Endodermal cell (in vitro differentiated cells): ENCODE measurements around the gene SPATA32. TPM values are rescaled to one million over a fixed set of nuclear protein-coding genes. Genes with fewer than 3 reads are reported as not detected.

Experiments used
- DNase-seq: peaks from one replicate; pipeline ENCODE4 v3.0.0-alpha.2; 2017
- H3K27ac ChIP-seq: 2 replicates; pipeline ENCODE4 v1.5.1; 2013; ENCODE audit warnings: mild to moderate bottlenecking, low read depth, low read length, moderate library complexity
- H3K27me3 ChIP-seq: 2 replicates; pipeline ENCODE4 v1.6.1; 2013; ENCODE audit warnings: mild to moderate bottlenecking, low read length, moderate library complexity; ENCODE audit not compliant: insufficient read depth, control insufficient read depth, poor library complexity, severe bottlenecking
- H3K36me3 ChIP-seq: 2 replicates; pipeline ENCODE4 v1.7.0; 2013; ENCODE audit warnings: mild to moderate bottlenecking, low read length, moderate library complexity; ENCODE audit not compliant: control insufficient read depth, insufficient read depth
- H3K4me1 ChIP-seq: one replicate; pipeline ENCODE4 v1.7.0; 2013; ENCODE audit warnings: low read length; ENCODE audit not compliant: control insufficient read depth, insufficient read depth
- H3K4me3 ChIP-seq: 2 replicates; pipeline ENCODE4 v1.5.1; 2013; ENCODE audit warnings: mild to moderate bottlenecking, low read length, moderate library complexity
- H3K9ac ChIP-seq: 2 replicates; pipeline ENCODE4 v1.6.1; 2013; ENCODE audit warnings: mild to moderate bottlenecking, low read length, moderate library complexity; ENCODE audit not compliant: poor library complexity, severe bottlenecking; ENCODE audit errors: extremely low read depth
- H3K9me3 ChIP-seq: 2 replicates; pipeline ENCODE4 v1.6.1; 2013; ENCODE audit warnings: mild to moderate bottlenecking, low read length, moderate library complexity; ENCODE audit not compliant: control insufficient read depth
- H3K27ac Mint-ChIP-seq: 2 replicates; pipeline ENCODE4 v1.8.0; 2020; ENCODE audit warnings: mixed read lengths
- H3K27me3 Mint-ChIP-seq: 2 replicates; pipeline ENCODE4 v1.8.0; 2021; ENCODE audit warnings: mild to moderate bottlenecking, mixed read lengths; ENCODE audit not compliant: insufficient read depth
- H3K36me3 Mint-ChIP-seq: 2 replicates; pipeline ENCODE4 v1.8.0; 2020; ENCODE audit warnings: low read depth, mixed read lengths
- H3K4me1 Mint-ChIP-seq: 2 replicates; pipeline ENCODE4 v1.8.0; 2020; ENCODE audit warnings: mixed read lengths
- H3K4me3 Mint-ChIP-seq: 2 replicates; pipeline ENCODE4 v1.8.0; 2020; ENCODE audit warnings: mild to moderate bottlenecking, moderate library complexity, mixed read lengths
- H3K9me3 Mint-ChIP-seq: 2 replicates; pipeline ENCODE4 v1.8.0; 2020; ENCODE audit warnings: mild to moderate bottlenecking, mixed read lengths
- CTCF ChIP-seq: fragments of 200-600 bp; sonication (generic); conservative IDR thresholded peaks from 2 replicates; pipeline ENCODE4 v1.5.0; 2021; ENCODE audit warnings: antibody characterized with exemption, mild to moderate bottlenecking
- WGBS, 2 experiments: methylation state at CpG; one replicate each; pipeline versions ENCODE4 v1.1.5 to v1.1.7; 2013; ENCODE audit warnings: missing lambda C conversion rate in 2 of 2, mixed read lengths in 1 of 2; ENCODE audit not compliant: insufficient coverage in 1 of 2, insufficient read length in 1 of 2; 5-methylcytosine and 5-hydroxymethylcytosine counted together
- total RNA-seq, 2 donors: library from RNA; stranded (reverse); fragmentation: NEBNext Ultra II Directional in 1 of 2; extraction: Animal tissue kit (Norgen Biotek cat#: 25700) in 1 of 2; gene quantifications; 2 replicates in 1 of 2; 3 replicates in 1 of 2; pipeline ENCODE4 v1.2.1, GENCODE V29; 2021

SPATA32 gene
- total RNA-seq, 2 donors from 2014 or later = 0.18 TPM; not detected in 1

GRCh38 chr17:45232514-45233422 is 29.1 kb downstream of the SPATA32 start:
- Mint-ChIP-seq H3K4me3 (no peak overlapping the region), H3K4me1 (peaks cover 6% of the 10 kb centered on the region), H3K9me3 (no peaks in the 10 kb centered on the region), H3K27me3 (peaks cover 56% of the 10 kb centered on the region), H3K36me3 (no peaks in the 10 kb centered on the region), H3K27ac (no peak overlapping the region)
- Histone ChIP-seq H3K9me3 (no peaks in the 10 kb centered on the region), H3K4me3 (no peak overlapping the region), H3K27me3 (peaks cover 16% of the 10 kb centered on the region), H3K27ac (no peak overlapping the region), H3K9ac (no peak overlapping the region), H3K36me3 (no peaks in the 10 kb centered on the region), H3K4me1 (no peaks in the 10 kb centered on the region)
- 88 to 90% methylated on average over 7 to 9 of the region's 9 CpGs for WGBS, 2 experiments
- DNase-seq = no peak
- TF ChIP-seq CTCF = no peak

DNA sequence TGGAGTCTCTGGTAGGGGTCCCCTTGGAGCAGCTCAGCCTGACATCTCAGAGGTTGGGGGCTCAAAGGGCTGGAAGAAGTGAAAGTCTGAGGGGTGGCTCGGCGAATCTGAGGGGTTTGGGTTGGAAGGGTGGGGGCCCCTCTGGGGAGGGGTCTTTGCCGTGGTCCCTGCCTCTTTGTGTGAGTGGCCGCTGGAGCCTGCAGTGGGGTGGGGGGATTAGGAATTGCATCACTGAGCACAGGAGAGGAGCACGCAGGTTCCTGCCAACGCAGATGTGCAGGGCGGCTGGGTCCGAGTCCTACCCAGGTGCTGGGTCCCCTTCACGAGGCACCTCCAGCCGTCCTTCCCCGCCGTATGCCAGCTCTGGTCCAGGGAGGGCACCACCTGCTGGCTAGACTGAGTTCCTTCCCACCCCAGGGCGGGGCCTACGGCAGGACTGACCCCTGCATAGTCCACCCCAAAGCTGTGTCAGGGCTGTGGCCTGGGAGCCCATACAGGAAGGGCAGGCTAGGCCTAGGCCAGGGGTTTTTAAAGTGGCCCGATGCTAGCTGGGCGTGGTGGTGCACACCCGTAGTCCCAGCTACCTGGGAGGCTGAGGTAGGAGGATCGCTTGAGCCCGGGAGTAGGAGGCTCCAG is 30.3 kb downstream of the SPATA32 start:
- 76 to 83% methylated on average over 9 to 19 of the region's 19 CpGs for WGBS, 2 experiments
- Mint-ChIP-seq H3K27ac (no peak overlapping the region), H3K9me3 (no peaks in the 10 kb centered on the region), H3K4me1 (peaks cover 6% of the 10 kb centered on the region), H3K36me3 (no peaks in the 10 kb centered on the region), H3K4me3 (no peak overlapping the region), H3K27me3 (peaks cover 47% of the 10 kb centered on the region)
- DNase-seq = peak; percentile 89
- peak; percentile 75 for TF ChIP-seq CTCF
- H3K36me3 ChIP-seq = no peaks in the 10 kb centered on the region
- no peak overlapping the region for H3K27ac ChIP-seq
- H3K9me3 ChIP-seq = no peaks in the 10 kb centered on the region
- H3K4me1 ChIP-seq = no peaks in the 10 kb centered on the region
- peaks cover 16% of the 10 kb centered on the region for H3K27me3 ChIP-seq
- no peak overlapping the region for H3K9ac ChIP-seq
- H3K4me3 ChIP-seq = no peak overlapping the region

DNA sequence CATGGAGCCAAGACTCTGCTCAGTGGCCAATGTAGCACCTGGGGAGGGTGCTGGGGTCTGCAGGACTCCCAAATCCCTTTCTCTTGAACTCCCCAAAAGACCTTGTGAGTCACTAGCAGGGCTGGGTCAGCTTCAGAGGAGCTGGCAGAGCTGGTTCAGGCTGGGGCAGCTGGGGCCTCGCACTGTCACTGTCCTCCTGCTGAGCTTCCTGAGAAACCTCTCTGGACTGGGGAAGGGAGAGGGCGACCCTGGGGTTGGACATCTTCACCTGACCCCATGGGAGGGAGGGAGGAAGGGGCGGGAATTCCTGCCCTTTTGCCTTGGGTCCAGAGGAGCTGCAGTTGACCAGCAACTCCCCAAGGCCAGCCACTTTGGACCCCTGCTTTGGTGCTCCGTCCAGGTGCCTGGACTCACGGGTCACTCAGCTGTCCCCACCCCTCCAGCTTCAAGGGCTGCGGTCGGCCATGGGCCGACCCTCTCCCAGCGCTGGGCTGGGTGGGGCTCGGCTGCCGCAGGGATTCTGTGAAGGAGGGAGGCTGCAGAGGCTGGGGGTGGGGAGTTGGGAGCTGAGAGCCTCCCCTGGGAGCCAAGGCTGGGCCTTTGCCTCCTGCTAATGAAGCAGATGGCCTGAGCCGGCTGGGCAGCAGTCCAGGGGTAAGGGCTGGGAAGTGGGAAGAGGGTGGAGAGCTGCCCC is 31.0 kb downstream of the SPATA32 start:
- Histone ChIP-seq H3K36me3 (no peaks in the 10 kb centered on the region), H3K27me3 (peaks cover 12% of the 10 kb centered on the region), H3K9ac (no peak overlapping the region), H3K9me3 (no peaks in the 10 kb centered on the region), H3K4me1 (no peaks in the 10 kb centered on the region), H3K27ac (no peak overlapping the region), H3K4me3 (no peak overlapping the region)
- H3K27me3 Mint-ChIP-seq = peaks cover 45% of the 10 kb centered on the region
- H3K9me3 Mint-ChIP-seq = no peaks in the 10 kb centered on the region
- no peak for TF ChIP-seq CTCF
- no peak overlapping the region for H3K4me3 Mint-ChIP-seq
- H3K27ac Mint-ChIP-seq = no peak overlapping the region
- peak; percentile 67 for DNase-seq
- peaks cover 5% of the 10 kb centered on the region for H3K4me1 Mint-ChIP-seq
- no peaks in the 10 kb centered on the region for H3K36me3 Mint-ChIP-seq
- 60 to 74% methylated on average over 1 to 12 of the region's 12 CpGs for WGBS, 2 experiments
